Mesendoderm (in vitro differentiated cells): ENCODE results near the gene ABTB1.
"Not testable (repeated sequence)": the region's sequence is repeated elsewhere in the genome, so short reads cannot be mapped to it uniquely, and the experiment has no call there.

Experiments used
- DNase-seq: peaks from one replicate; pipeline ENCODE4 v3.0.0; 2013
- H2AK5ac ChIP-seq: 2 replicates; pipeline ENCODE4 v1.6.1; 2013; ENCODE audit warnings: low read length, inconsistent platforms
- H2BK120ac ChIP-seq: 2 replicates; pipeline ENCODE4 v1.6.1; 2013; ENCODE audit warnings: low read depth, mild to moderate bottlenecking, low read length, moderate library complexity, mixed read lengths
- H2BK15ac ChIP-seq: replicated peaks from 2 replicates; pipeline ENCODE4 v1.6.1; 2013; ENCODE audit warnings: low read depth, mild to moderate bottlenecking, moderate library complexity
- H2BK5ac ChIP-seq: 2 replicates; pipeline ENCODE4 v1.6.1; 2013; ENCODE audit warnings: low read length, inconsistent platforms
- H3K18ac ChIP-seq: 2 replicates; pipeline ENCODE4 v1.6.1; 2013; ENCODE audit warnings: mild to moderate bottlenecking, low read length, mixed read lengths
- H3K23ac ChIP-seq: one replicate; pipeline ENCODE4 v1.6.1; 2013; ENCODE audit warnings: low read length
- H3K27ac ChIP-seq: 2 replicates; pipeline ENCODE4 v1.5.1; 2013; ENCODE audit warnings: low read depth, mild to moderate bottlenecking, inconsistent platforms, low read length, moderate library complexity
- H3K27me3 ChIP-seq: 2 replicates; pipeline ENCODE4 v1.6.1; 2013; ENCODE audit warnings: low read length, control low read depth, mild to moderate bottlenecking, inconsistent platforms; ENCODE audit not compliant: insufficient read depth, poor library complexity
- H3K36me3 ChIP-seq: 2 replicates; pipeline ENCODE4 v1.6.1; 2013; ENCODE audit warnings: low read length, inconsistent platforms; ENCODE audit not compliant: control insufficient read depth, insufficient read depth
- H3K4ac ChIP-seq: one replicate; pipeline ENCODE4 v1.6.1; 2013; ENCODE audit warnings: low read depth, mild to moderate bottlenecking, low read length, moderate library complexity
- H3K4me1 ChIP-seq: 2 replicates; pipeline ENCODE4 v1.6.1; 2013; ENCODE audit warnings: low read depth, low read length, inconsistent platforms; ENCODE audit not compliant: control insufficient read depth
- H3K4me2 ChIP-seq: 2 replicates; pipeline ENCODE4 v1.6.1; 2013; ENCODE audit warnings: low read length
- H3K4me3 ChIP-seq: 2 replicates; pipeline ENCODE4 v1.5.1; 2013; ENCODE audit warnings: mild to moderate bottlenecking, low read length
- H3K56ac ChIP-seq: one replicate; pipeline ENCODE4 v1.6.1; 2013; ENCODE audit warnings: low read length
- H3K79me1 ChIP-seq: 2 replicates; pipeline ENCODE4 v1.6.1; 2013; ENCODE audit warnings: low read length, inconsistent platforms
- H3K79me2 ChIP-seq: 2 replicates; pipeline ENCODE4 v1.6.1; 2013; ENCODE audit warnings: mild to moderate bottlenecking, low read length; ENCODE audit not compliant: control insufficient read depth, insufficient read depth
- H3K9ac ChIP-seq: 2 replicates; pipeline ENCODE4 v1.6.1; 2013; ENCODE audit warnings: low read length, inconsistent platforms
- H4K5ac ChIP-seq: one replicate; pipeline ENCODE4 v1.6.1; 2013; ENCODE audit warnings: low read length
- H4K8ac ChIP-seq: one replicate; pipeline ENCODE4 v1.6.1; 2013; ENCODE audit warnings: low read depth, mild to moderate bottlenecking, control low read depth, low read length, moderate library complexity
- WGBS: extraction: QIAGEN DNeasy Blood & Tissue Kit; methylation state at CpG from one replicate; pipeline ENCODE4 v1.1.7; 2013; ENCODE audit warnings: low lambda C conversion rate, missing lambda C conversion rate; ENCODE audit not compliant: insufficient coverage; ENCODE audit errors: extremely low coverage; 5-methylcytosine and 5-hydroxymethylcytosine counted together

ABTB1 gene

GRCh38 chr3:127678611-127679533 lies 6.1 kb downstream of the ABTB1 start:
- no peak overlapping the region for H3K9ac ChIP-seq
- H3K56ac ChIP-seq: peak overlapping the region; percentile 3
- H2BK15ac ChIP-seq: no peak overlapping the region
- no peaks in the 10 kb centered on the region for H3K27me3 ChIP-seq
- H3K36me3 ChIP-seq: no peaks in the 10 kb centered on the region
- H3K4me3 ChIP-seq: no peak overlapping the region
- H2AK5ac ChIP-seq: no peak overlapping the region
- H2BK120ac ChIP-seq: no peak overlapping the region
- H2BK5ac ChIP-seq: no peak overlapping the region
- H3K4me1 ChIP-seq: no peaks in the 10 kb centered on the region
- no peak overlapping the region for H4K8ac ChIP-seq
- H3K4me2 ChIP-seq: no peak overlapping the region
- H3K79me2 ChIP-seq: no peaks in the 10 kb centered on the region
- H3K18ac ChIP-seq: no peak overlapping the region
- no peaks in the 10 kb centered on the region for H3K79me1 ChIP-seq
- H3K27ac ChIP-seq: no peak overlapping the region
- H3K23ac ChIP-seq: no peak overlapping the region
- WGBS: no CpG with 5 or more reads among the region's 12 CpGs
- no peak overlapping the region for H4K5ac ChIP-seq
- no peak overlapping the region for H3K4ac ChIP-seq
- DNase-seq: no peak

GRCh38 chr3:127679534-127680145 lies 6.9 kb downstream of the ABTB1 start:
- H3K4me1 ChIP-seq: no peaks in the 10 kb centered on the region
- no peak overlapping the region for H4K5ac ChIP-seq
- H3K4me2 ChIP-seq: no peak overlapping the region
- no peaks in the 10 kb centered on the region for H3K27me3 ChIP-seq
- no peak overlapping the region for H3K4me3 ChIP-seq
- H2BK15ac ChIP-seq: no peak overlapping the region
- H2BK120ac ChIP-seq: no peak overlapping the region
- H3K79me2 ChIP-seq: no peaks in the 10 kb centered on the region
- no peaks in the 10 kb centered on the region for H3K79me1 ChIP-seq
- H4K8ac ChIP-seq: no peak overlapping the region
- no peak overlapping the region for H3K4ac ChIP-seq
- H3K9ac ChIP-seq: no peak overlapping the region
- H2BK5ac ChIP-seq: no peak overlapping the region
- no peak overlapping the region for H3K27ac ChIP-seq
- H3K56ac ChIP-seq: no peak overlapping the region
- H3K36me3 ChIP-seq: no peaks in the 10 kb centered on the region
- DNase-seq: no peak
- H3K23ac ChIP-seq: no peak overlapping the region
- H2AK5ac ChIP-seq: no peak overlapping the region
- no peak overlapping the region for H3K18ac ChIP-seq
- no CpG with 5 or more reads among the region's 21 CpGs for WGBS

DNA sequence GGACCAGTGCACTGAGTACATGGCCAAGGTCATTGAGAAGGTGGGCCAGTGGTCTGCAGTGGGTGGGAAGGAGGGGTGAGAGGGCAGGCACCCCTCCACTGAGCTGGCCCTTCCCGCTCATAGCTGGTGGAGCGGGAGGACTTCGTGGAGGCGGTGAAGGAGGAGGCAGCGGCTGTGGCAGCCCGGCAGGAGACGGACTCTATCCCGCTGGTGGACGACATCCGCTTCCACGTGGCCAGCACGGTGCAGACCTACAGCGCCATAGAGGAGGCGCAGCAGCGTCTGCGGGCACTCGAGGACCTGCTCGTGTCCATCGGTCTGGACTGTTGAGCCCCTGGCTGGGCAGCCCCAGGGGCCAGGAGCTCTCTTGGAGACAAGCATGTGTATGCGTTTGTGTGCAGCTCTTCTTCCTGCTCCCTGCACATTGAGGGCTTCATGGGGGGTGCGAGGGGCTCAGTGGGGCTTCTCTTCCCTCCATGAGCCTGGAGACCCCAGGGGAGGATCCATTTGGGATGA lies 7.5 kb downstream of the ABTB1 start:
- no peaks in the 10 kb centered on the region for H3K79me2 ChIP-seq
- no peaks in the 10 kb centered on the region for H3K27me3 ChIP-seq
- no peak overlapping the region for H3K23ac ChIP-seq
- no peaks in the 10 kb centered on the region for H3K4me1 ChIP-seq
- no peak overlapping the region for H3K4ac ChIP-seq
- H2AK5ac ChIP-seq: no peak overlapping the region
- no peak overlapping the region for H3K18ac ChIP-seq
- H4K5ac ChIP-seq: no peak overlapping the region
- no peak overlapping the region for H3K9ac ChIP-seq
- H3K4me2 ChIP-seq: no peak overlapping the region
- H3K79me1 ChIP-seq: no peaks in the 10 kb centered on the region
- H4K8ac ChIP-seq: no peak overlapping the region
- H3K36me3 ChIP-seq: no peaks in the 10 kb centered on the region
- no peak overlapping the region for H2BK15ac ChIP-seq
- no peak for DNase-seq
- no peak overlapping the region for H2BK5ac ChIP-seq
- WGBS: no CpG with 5 or more reads among the region's 21 CpGs
- H3K27ac ChIP-seq: no peak overlapping the region
- no peak overlapping the region for H3K56ac ChIP-seq
- H2BK120ac ChIP-seq: no peak overlapping the region
- no peak overlapping the region for H3K4me3 ChIP-seq

- no peak overlapping the region for H4K5ac ChIP-seq
- H4K8ac ChIP-seq: no peak overlapping the region
- H3K56ac ChIP-seq: no peak overlapping the region
- no peak overlapping the region for H3K18ac ChIP-seq
- no peaks in the 10 kb centered on the region for H3K36me3 ChIP-seq
- no peaks in the 10 kb centered on the region for H3K4me1 ChIP-seq
- H3K4me3 ChIP-seq: no peak overlapping the region
- no peak overlapping the region for H2BK15ac ChIP-seq
- no peak overlapping the region for H3K4me2 ChIP-seq
- no peak overlapping the region for H2AK5ac ChIP-seq
- H3K27me3 ChIP-seq: no peaks in the 10 kb centered on the region
- no peaks in the 10 kb centered on the region for H3K79me1 ChIP-seq
- no peak overlapping the region for H2BK5ac ChIP-seq
- H2BK120ac ChIP-seq: no peak overlapping the region
- no peaks in the 10 kb centered on the region for H3K79me2 ChIP-seq
- WGBS: no CpG with 5 or more reads among the region's 1 CpG
- no peak overlapping the region for H3K4ac ChIP-seq
- no peak overlapping the region for H3K9ac ChIP-seq
- DNase-seq: no peak
- no peak overlapping the region for H3K23ac ChIP-seq
- H3K27ac ChIP-seq: no peak overlapping the region
Observed at GRCh38 chr3:127680798-127681221, 8.1 kb downstream of the ABTB1 start.

GRCh38 chr3:127682175-127682554 lies 9.4 kb downstream of the ABTB1 start:
- not testable (repeated sequence) for H3K27me3 ChIP-seq, DNase-seq, H4K5ac ChIP-seq, H3K4me1 ChIP-seq, H3K18ac ChIP-seq, H3K79me2 ChIP-seq, H3K79me1 ChIP-seq, H2AK5ac ChIP-seq, H3K4ac ChIP-seq, H3K4me2 ChIP-seq, H3K9ac ChIP-seq, H3K23ac ChIP-seq, H4K8ac ChIP-seq, H2BK5ac ChIP-seq, H3K36me3 ChIP-seq, H3K27ac ChIP-seq, H2BK15ac ChIP-seq, H3K4me3 ChIP-seq, H2BK120ac ChIP-seq, H3K56ac ChIP-seq
- no CpG with 5 or more reads among the region's 6 CpGs for WGBS
